ENCODE data around the gene CORO1C.

The CORO1C gene

GRCh38 chr12:108647585-108648287 lies 83.6 kb downstream of the CORO1C start:
- no peak for DNase-seq (ENCODE audit: low spot score)

- no peak for DNase-seq (ENCODE audit: low spot score)
Measured at GRCh38 chr12:108646600-108647579, 84.4 kb downstream of the CORO1C start.

GRCh38 chr12:108645686-108646599 lies 85.4 kb downstream of the CORO1C start:
- no peak for DNase-seq (ENCODE audit: low spot score)

GRCh38 chr12:108644811-108645120 lies 86.6 kb downstream of the CORO1C start:
- DNase-seq (ENCODE audit: low spot score): no peak

GRCh38 chr12:108643941-108644810 lies 87.1 kb downstream of the CORO1C start:
- DNase-seq (ENCODE audit: low spot score): no peak

- no peak for DNase-seq (ENCODE audit: low spot score)
Measured at GRCh38 chr12:108642899-108643654, 88.2 kb downstream of the CORO1C start.

GRCh38 chr12:108642269-108642870 lies 88.9 kb downstream of the CORO1C start:
- DNase-seq (ENCODE audit: low spot score): no peak

- DNase-seq (ENCODE audit: low spot score): no peak
Measured at GRCh38 chr12:108641446-108642268, 89.7 kb downstream of the CORO1C start.

- DNase-seq (ENCODE audit: low spot score): no peak
Measured at GRCh38 chr12:108640802-108641445, 90.4 kb downstream of the CORO1C start.

GRCh38 chr12:108638997-108639822 lies 92.1 kb downstream of the CORO1C start:
- no peak for DNase-seq (ENCODE audit: low spot score)

- no peak for DNase-seq (ENCODE audit: low spot score)
Measured at GRCh38 chr12:108638141-108638827, 93.0 kb downstream of the CORO1C start.

GRCh38 chr12:108637222-108637971 lies 93.9 kb downstream of the CORO1C start:
- no peak for DNase-seq (ENCODE audit: low spot score)

GRCh38 chr12:108635997-108636808 lies 95.1 kb downstream of the CORO1C start:
- no peak for DNase-seq (ENCODE audit: low spot score)

GRCh38 chr12:108635201-108635996 lies 95.9 kb downstream of the CORO1C start:
- DNase-seq (ENCODE audit: low spot score): no peak

GRCh38 chr12:108634341-108634751 lies 97.0 kb downstream of the CORO1C start:
- DNase-seq (ENCODE audit: low spot score): no peak

Data from GM03348 (cell line).